ENCODE results near the gene TSPAN18.

- no peak for TF ChIP-seq EZH2 (IDR thresholded peaks at IDR 0.05)
- TF ChIP-seq POLR2AphosphoS5 (IDR thresholded peaks at IDR 0.05; ENCODE audit: borderline replicate concordance, low read depth, low read length), result no peak
Observed at GRCh38 chr11:44876194-44876723, 149.5 kb downstream of the TSPAN18 start.

Measured in SK-N-MC (cell line).